Astrocyte of the spinal cord (primary cell): Measurements from ENCODE around the gene GUSB.
"Not testable (repeated sequence)": the region's sequence is repeated elsewhere in the genome, so short reads cannot be mapped to it uniquely, and the experiment has no call there.

Source experiments
- DNase-seq: peaks from one replicate; pipeline ENCODE4 v3.0.0; 2011; ENCODE audit warnings: low read depth, low spot score
- H3K4me3 ChIP-seq: 2 replicates; pipeline ENCODE4 v1.5.1; 2011; ENCODE audit warnings: low read depth, mild to moderate bottlenecking, low read length, moderate library complexity
- CTCF ChIP-seq: IDR thresholded peaks from 2 replicates; pipeline ENCODE4 v1.5.1; 2012; ENCODE audit warnings: low read depth, mild to moderate bottlenecking, low read length, inconsistent platforms
- in situ Hi-C: cut with HindIII; loops from 2 replicates; pipeline ENCODE4 v1.10.0; 2017; ENCODE audit warnings: low sequenced_read_pairs

Gene GUSB

GRCh38 chr7:65972976-65973375 lies 9.0 kb downstream of the GUSB start:
- in situ Hi-C loops = no loop called here
- no peak for TF ChIP-seq CTCF

GRCh38 chr7:65971021-65971420 lies 11.0 kb downstream of the GUSB start:
- TF ChIP-seq CTCF = no peak
- in situ Hi-C loops = no loop called here
- no peak for DNase-seq
- H3K4me3 ChIP-seq = no peak overlapping the region

More at GRCh38 chr7:65972976-65973375, 9.0 kb downstream of the GUSB start:
- no peak overlapping the region for H3K4me3 ChIP-seq
- DNase-seq = no peak

GRCh38 chr7:65968256-65969185 lies 13.5 kb downstream of the GUSB start:
- H3K4me3 ChIP-seq = no peak overlapping the region
- in situ Hi-C loops = no loop called here
- no peak for DNase-seq

GRCh38 chr7:65967361-65968155 lies 14.5 kb downstream of the GUSB start:
- TF ChIP-seq CTCF = no peak
- DNase-seq = no peak
- in situ Hi-C loops = no loop called here

More at GRCh38 chr7:65968256-65969185, 13.5 kb downstream of the GUSB start:
- TF ChIP-seq CTCF = no peak

GRCh38 chr7:65966146-65966545 lies 15.9 kb downstream of the GUSB start:
- no peak overlapping the region for H3K4me3 ChIP-seq
- DNase-seq = no peak
- no peak for TF ChIP-seq CTCF
- in situ Hi-C loops = no loop called here

More at GRCh38 chr7:65967361-65968155, 14.5 kb downstream of the GUSB start:
- H3K4me3 ChIP-seq = no peak overlapping the region

GRCh38 chr7:65964671-65965070 lies 17.3 kb downstream of the GUSB start:
- in situ Hi-C loops, DNase-seq: not testable (repeated sequence)

GRCh38 chr7:65962033-65962432 lies 20.0 kb downstream of the GUSB start:
- no peak overlapping the region for H3K4me3 ChIP-seq
- DNase-seq = no peak
- no peak for TF ChIP-seq CTCF
- in situ Hi-C loops = no loop called here

More at GRCh38 chr7:65964671-65965070, 17.3 kb downstream of the GUSB start:
- H3K4me3 ChIP-seq = not testable (repeated sequence)
